GM21390 (cell line): ENCODE data around the gene B4GALT4.
A peak's percentile ranks its signal among the peaks of the same experiment; 100 is the strongest.

Source experiments
- ATAC-seq: cut with Tn5 transposase; IDR thresholded peaks from one replicate; pipeline ENCODE4 v1.9.1; 2021; ENCODE audit not compliant: unreplicated experiment

Gene B4GALT4

GRCh38 chr3:119238363-119238762 lies 2.3 kb downstream of the B4GALT4 start:
- no peak for ATAC-seq

GRCh38 chr3:119237299-119237698 lies 3.4 kb downstream of the B4GALT4 start:
- no peak for ATAC-seq

GRCh38 chr3:119236756-119237155 lies 3.9 kb downstream of the B4GALT4 start:
- ATAC-seq: no peak

GRCh38 chr3:119235151-119235550 lies 5.5 kb downstream of the B4GALT4 start:
- ATAC-seq: no peak

GRCh38 chr3:119234610-119235009 lies 6.1 kb downstream of the B4GALT4 start:
- no peak for ATAC-seq

GRCh38 chr3:119230745-119231144 lies 9.9 kb downstream of the B4GALT4 start:
- ATAC-seq: no peak

- no peak for ATAC-seq
Measured at GRCh38 chr3:119230071-119230470, 10.6 kb downstream of the B4GALT4 start.

- no peak for ATAC-seq
Measured at GRCh38 chr3:119229190-119229589, 11.5 kb downstream of the B4GALT4 start.

GRCh38 chr3:119228373-119229145 lies 12.1 kb downstream of the B4GALT4 start:
- ATAC-seq: no peak

GRCh38 chr3:119227070-119227850 lies 13.4 kb downstream of the B4GALT4 start:
- ATAC-seq: no peak

- ATAC-seq: no peak
Measured at GRCh38 chr3:119225121-119225520, 15.6 kb downstream of the B4GALT4 start.

- no peak for ATAC-seq
Measured at GRCh38 chr3:119223511-119223910, 17.2 kb downstream of the B4GALT4 start.

GRCh38 chr3:119222391-119222790 lies 18.3 kb downstream of the B4GALT4 start:
- ATAC-seq: no peak

- ATAC-seq: no peak
Measured at GRCh38 chr3:119221779-119222320, 18.8 kb downstream of the B4GALT4 start.

GRCh38 chr3:119220970-119221667 lies 19.6 kb downstream of the B4GALT4 start:
- no peak for ATAC-seq

- ATAC-seq: no peak
Measured at GRCh38 chr3:119220198-119220597, 20.5 kb downstream of the B4GALT4 start.

GRCh38 chr3:119219069-119219468 lies 21.6 kb downstream of the B4GALT4 start:
- peak; percentile 98 for ATAC-seq

- ATAC-seq: no peak
Measured at GRCh38 chr3:119211803-119212202, 28.9 kb downstream of the B4GALT4 start.

GRCh38 chr3:119211193-119211592 lies 29.5 kb downstream of the B4GALT4 start:
- no peak for ATAC-seq

GRCh38 chr3:119207512-119207875 lies 33.2 kb downstream of the B4GALT4 start:
- no peak for ATAC-seq
